Duodenal mucosa (tissue), 2 donors: ENCODE results near the gene YBEY.

Source experiments
- H3K27ac ChIP-seq: one replicate; pipeline ENCODE4 v1.7.0; 2013; ENCODE audit warnings: low read depth, low read length
- H3K27me3 ChIP-seq, 2 donors: one replicate each; pipeline ENCODE4 v1.7.0; 2013; ENCODE audit warnings: low read length in 2 of 2, control low read depth in 1 of 2; ENCODE audit not compliant: insufficient read depth in 2 of 2, control insufficient read depth in 1 of 2
- H3K36me3 ChIP-seq, 2 donors: one replicate each; pipeline ENCODE4 v1.7.0; 2013; ENCODE audit warnings: low read length in 2 of 2, control low read depth in 1 of 2; ENCODE audit not compliant: insufficient read depth in 2 of 2, control insufficient read depth in 1 of 2
- H3K4me1 ChIP-seq, 2 donors: one replicate each; pipeline ENCODE4 v1.7.0; 2013; ENCODE audit warnings: low read length in 2 of 2, control low read depth in 1 of 2; ENCODE audit not compliant: insufficient read depth in 2 of 2, control insufficient read depth in 1 of 2
- H3K4me3 ChIP-seq, 2 donors: one replicate each; pipeline ENCODE4 v1.7.0; 2013; ENCODE audit warnings: low read length in 2 of 2, low read depth in 1 of 2
- H3K9ac ChIP-seq, 2 donors: one replicate each; pipeline ENCODE4 v1.7.0; 2013; ENCODE audit warnings: low read length in 2 of 2, low read depth in 1 of 2
- H3K9me3 ChIP-seq, 2 donors: one replicate each; pipeline ENCODE4 v1.7.0; 2013; ENCODE audit warnings: low read length in 2 of 2, control low read depth in 1 of 2; ENCODE audit not compliant: control insufficient read depth in 1 of 2

The YBEY gene

DNA sequence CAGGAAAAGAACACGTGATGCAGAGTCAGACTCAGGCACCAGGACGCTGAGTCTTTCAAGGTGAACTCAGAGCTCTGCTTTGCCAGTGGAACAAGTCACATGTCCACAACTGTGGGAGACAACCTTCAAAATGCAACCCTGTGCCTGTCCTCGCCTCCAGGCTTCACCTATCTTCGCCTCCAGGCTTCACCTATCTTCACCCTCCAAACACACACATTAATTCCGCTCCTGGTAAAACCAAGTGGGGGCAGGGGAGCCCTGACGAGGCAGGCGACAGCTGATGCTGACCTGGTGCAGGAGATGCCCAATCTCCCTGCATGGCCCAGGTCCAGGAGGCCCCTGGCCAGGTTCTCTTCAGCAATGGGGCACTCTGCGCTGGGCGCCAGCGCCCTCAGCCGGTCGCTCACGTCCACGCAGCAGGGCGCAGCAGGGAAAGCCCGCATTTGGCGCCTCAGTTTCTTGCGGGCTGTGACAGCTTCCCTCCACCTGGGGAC lies 29.6 kb upstream of the YBEY start:
- no peak overlapping the region for H3K4me3 ChIP-seq

DNA sequence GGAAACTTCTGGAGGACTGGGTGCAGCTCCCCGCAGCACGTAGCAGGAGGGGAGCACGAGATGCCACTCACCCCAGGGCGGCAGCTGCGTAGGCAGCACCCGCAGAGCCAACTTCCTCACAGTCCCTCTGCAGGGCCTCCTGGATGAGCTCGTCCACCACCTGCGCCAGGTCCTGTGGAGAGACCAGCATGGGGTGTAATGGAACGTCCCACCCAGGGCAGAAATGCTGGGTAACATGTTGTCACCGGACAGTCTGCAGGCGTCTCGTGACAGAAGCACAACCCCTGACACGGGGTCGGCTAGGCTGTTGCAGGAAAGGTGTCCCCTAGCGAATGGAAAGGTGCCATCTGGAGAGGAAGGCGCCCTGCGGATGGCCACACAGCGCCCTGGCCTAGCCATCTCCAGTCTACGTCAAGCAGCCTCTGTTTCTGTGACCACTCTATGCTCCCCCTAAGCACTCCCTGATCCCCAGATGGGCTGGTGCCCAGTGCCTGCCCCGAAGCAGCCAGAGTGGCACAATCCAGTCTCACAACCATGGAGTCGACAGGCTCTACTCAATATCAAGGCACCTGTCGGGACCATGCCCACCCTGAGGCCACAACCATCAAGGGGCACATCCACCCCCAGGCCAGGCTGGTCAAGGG lies 22.0 kb upstream of the YBEY start:
- H3K9me3 ChIP-seq: no peaks in the 10 kb centered on the region
- H3K27me3 ChIP-seq: no peaks in the 10 kb centered on the region
- no peak overlapping the region for H3K27ac ChIP-seq
- H3K4me3 ChIP-seq: no peak overlapping the region
- H3K36me3 ChIP-seq: peaks cover 27 to 75% of the 10 kb centered on the region in 2 donors
- H3K4me1 ChIP-seq: no peaks in the 10 kb centered on the region
- no peak overlapping the region for H3K9ac ChIP-seq

More for the DNA sequence above, 29.6 kb upstream of the YBEY start:
- H3K4me1 ChIP-seq: no peaks in the 10 kb centered on the region
- no peak overlapping the region for H3K27ac ChIP-seq
- peaks cover 49 to 81% of the 10 kb centered on the region in 2 donors for H3K36me3 ChIP-seq
- no peaks in the 10 kb centered on the region for H3K27me3 ChIP-seq
- H3K9me3 ChIP-seq: no peaks in the 10 kb centered on the region
- H3K9ac ChIP-seq: no peak overlapping the region

DNA sequence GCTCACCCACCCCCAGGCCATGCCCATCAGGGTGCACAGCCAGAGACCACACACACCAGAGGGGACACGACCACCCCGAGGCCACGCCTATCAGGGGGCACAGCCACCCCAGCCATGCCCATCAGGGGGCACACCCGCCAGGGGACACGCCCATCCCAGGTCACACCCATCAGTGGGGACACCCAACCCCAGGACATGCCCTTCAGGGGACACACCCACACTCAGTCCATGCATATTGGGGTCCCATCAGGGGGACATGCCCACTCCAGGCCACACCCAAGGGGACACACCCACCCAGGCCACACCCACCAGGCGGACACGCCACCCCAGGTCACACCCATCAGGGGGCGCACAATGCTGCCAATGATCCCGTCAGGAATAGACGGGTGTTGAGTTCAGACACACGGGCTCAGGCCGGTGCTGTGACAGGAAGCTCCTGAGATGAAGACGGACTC lies 21.4 kb upstream of the YBEY start:
- Histone ChIP-seq H3K27ac (no peak overlapping the region), H3K4me3 (no peak overlapping the region), H3K9me3 (no peaks in the 10 kb centered on the region), H3K36me3 (peaks cover 32 to 80% of the 10 kb centered on the region in 2 donors), H3K9ac (no peak overlapping the region), H3K27me3 (no peaks in the 10 kb centered on the region), H3K4me1 (no peaks in the 10 kb centered on the region)

DNA sequence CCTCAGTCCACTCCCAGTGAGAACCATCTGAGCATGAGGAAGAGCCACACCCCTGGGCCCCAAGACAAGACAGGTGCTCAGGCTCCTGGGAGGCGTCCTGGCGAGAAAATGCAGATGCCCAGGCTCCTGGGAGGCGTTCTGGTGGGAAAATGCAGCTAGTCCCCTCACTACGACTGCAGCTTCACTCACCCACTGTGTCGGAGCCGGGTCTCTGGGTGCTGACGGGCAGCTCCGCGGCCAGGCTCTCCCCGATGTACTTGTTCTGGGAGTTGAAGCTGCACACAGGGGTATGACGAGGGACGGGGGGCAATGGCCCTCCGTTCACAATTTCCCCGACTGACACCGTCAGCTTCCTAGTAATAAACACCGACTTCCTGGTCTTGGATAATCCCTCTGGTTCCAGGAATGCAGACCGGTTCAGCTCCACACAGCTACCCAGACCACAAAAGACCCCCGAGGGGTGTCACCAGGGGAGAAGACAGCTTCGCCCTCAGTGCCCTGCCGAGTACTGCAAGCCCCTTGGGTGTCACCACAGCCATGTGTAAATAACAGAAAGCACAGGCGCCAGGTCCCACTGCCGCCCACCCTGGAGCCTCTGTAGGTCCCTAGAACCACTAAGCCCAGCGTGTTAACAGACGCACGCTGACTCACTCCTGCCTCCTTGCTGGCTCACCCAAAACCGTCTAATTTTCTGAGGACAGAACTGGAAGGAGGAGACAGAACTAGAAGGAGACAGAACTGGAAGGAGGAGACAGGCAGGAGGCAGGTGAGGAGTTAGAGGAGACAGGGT lies 20.2 kb upstream of the YBEY start:
- H3K27me3 ChIP-seq: no peaks in the 10 kb centered on the region
- peaks cover 35 to 79% of the 10 kb centered on the region in 2 donors for H3K36me3 ChIP-seq
- H3K4me3 ChIP-seq: no peak overlapping the region
- no peak overlapping the region for H3K27ac ChIP-seq
- no peaks in the 10 kb centered on the region for H3K4me1 ChIP-seq
- H3K9ac ChIP-seq: no peak overlapping the region
- H3K9me3 ChIP-seq: no peaks in the 10 kb centered on the region

DNA sequence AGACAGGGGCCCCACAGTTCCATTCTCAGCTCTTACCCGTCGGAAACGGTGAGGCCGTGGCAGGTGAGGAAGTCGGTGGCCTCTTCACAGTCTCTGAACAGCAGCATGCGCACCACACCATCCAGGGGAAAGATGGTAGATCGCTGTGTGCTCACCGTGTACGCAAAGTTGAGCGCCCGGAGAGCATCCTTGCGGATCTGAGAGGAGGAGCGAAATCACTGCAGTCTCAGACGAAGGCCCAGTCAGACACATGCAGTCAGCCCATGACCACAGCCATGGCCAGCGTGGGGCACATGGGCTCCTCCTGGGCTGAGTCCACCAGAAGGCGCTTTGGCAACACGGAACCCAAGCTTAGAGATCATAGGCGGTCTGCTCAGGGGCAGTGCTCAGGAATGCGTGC lies 19.2 kb upstream of the YBEY start:
- Histone ChIP-seq H3K27me3 (no peaks in the 10 kb centered on the region), H3K36me3 (peaks cover 32 to 81% of the 10 kb centered on the region in 2 donors), H3K4me3 (no peak overlapping the region), H3K4me1 (no peaks in the 10 kb centered on the region), H3K9me3 (no peaks in the 10 kb centered on the region), H3K9ac (no peak overlapping the region), H3K27ac (no peak overlapping the region)

DNA sequence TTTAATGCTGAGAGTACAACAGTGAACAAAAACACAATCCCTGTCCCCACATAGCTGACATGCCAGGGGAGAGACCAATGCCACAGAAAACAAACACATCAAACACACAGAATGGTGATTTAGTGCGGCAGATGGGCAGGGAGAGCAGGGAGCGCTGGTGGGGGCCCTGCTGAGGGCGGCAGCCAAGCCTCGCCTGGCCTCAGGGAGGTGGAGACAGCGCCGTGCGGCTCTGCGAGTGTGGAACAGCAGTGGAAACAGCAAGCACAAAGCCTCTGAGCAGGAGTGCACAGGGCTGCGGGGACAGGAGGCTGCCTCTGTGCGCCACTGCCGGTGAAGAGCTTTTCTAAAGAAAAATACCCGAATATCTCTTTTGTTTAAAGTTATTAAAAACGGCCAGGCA lies 17.8 kb upstream of the YBEY start:
- H3K4me3 ChIP-seq: no peak overlapping the region
- H3K9ac ChIP-seq: no peak overlapping the region
- no peaks in the 10 kb centered on the region for H3K9me3 ChIP-seq
- H3K4me1 ChIP-seq: no peaks in the 10 kb centered on the region
- H3K27me3 ChIP-seq: no peaks in the 10 kb centered on the region
- H3K27ac ChIP-seq: no peak overlapping the region
- H3K36me3 ChIP-seq: peaks cover 40 to 91% of the 10 kb centered on the region in 2 donors

DNA sequence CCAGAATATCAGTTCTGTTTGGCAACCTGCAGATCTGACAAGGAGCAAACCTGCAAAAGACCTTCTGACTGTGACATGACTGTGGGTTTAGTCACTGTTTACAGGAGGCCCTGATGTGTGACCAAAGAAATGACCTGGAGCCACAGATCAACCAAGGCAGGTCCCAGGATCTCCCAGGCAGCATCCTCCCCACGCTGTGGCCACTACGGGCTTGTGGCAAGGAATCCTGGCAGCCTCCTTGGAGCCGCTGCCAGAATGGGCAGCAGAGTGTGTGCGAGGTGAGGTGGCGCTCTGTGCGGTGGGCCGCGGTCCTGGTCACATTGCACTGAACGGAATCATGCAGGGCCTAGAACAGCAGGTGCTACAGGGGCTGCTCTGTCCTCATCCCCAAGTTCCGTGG lies 16.7 kb upstream of the YBEY start:
- peaks cover 43 to 94% of the 10 kb centered on the region in 2 donors for H3K36me3 ChIP-seq

DNA sequence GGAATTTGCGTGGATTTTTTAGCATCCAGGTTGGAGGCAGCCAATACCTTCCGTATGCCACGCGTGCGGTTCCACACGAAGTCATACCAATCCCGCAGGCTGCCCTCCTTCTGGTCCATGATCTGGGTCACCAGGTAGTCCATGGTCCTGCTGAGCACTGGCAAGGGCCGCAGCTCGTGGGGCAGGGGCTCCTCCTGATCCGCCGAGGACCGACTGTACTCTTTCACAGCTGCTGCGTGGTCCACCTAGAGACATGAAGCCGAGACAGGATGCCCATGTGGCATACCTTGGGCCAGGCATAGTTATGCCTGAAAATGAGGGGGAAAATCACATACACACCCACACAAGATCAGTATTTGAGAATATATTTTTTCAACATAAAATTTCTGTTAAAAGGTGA lies 12.8 kb upstream of the YBEY start:
- peaks cover 45 to 91% of the 10 kb centered on the region in 2 donors for H3K36me3 ChIP-seq
- H3K9me3 ChIP-seq: no peaks in the 10 kb centered on the region
- no peaks in the 10 kb centered on the region for H3K4me1 ChIP-seq
- H3K4me3 ChIP-seq: no peak overlapping the region
- H3K27me3 ChIP-seq: no peaks in the 10 kb centered on the region
- no peak overlapping the region for H3K27ac ChIP-seq
- no peak overlapping the region for H3K9ac ChIP-seq

More for the DNA sequence above, 16.7 kb upstream of the YBEY start:
- no peaks in the 10 kb centered on the region for H3K27me3 ChIP-seq
- H3K9me3 ChIP-seq: no peaks in the 10 kb centered on the region
- H3K4me1 ChIP-seq: no peaks in the 10 kb centered on the region
- H3K9ac ChIP-seq: no peak overlapping the region
- no peak overlapping the region for H3K4me3 ChIP-seq
- H3K27ac ChIP-seq: no peak overlapping the region

DNA sequence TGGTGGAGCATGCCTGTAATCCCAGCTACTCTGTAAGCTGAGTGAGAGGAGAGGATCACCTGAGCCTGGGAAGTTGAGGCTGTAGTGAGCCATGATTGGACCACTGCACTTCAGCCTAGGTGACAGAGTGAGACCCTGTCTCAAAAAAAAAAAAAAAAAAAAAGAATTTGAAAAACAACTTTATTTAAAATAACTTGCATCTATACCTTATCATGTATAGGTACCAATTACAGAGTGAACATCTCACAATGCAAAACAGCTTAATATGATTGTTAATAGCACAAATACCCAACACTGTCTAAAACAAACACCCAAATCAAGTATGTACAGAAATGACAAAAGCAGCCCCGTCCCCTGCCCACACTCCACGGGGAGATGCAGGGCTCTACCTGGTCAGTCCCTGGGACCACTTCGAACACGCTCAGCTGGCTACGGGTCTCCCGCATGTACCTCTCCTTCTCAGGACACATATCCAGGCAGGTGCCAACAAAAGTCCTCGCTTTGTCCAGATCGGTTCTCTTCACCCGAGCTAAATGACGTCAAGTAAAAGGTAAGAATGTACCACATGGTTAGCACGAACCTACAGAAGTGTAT lies 11.2 kb upstream of the YBEY start:
- Histone ChIP-seq H3K36me3 (peaks cover 48 to 89% of the 10 kb centered on the region in 2 donors), H3K4me3 (no peak overlapping the region), H3K27me3 (no peaks in the 10 kb centered on the region), H3K9ac (no peak overlapping the region), H3K27ac (no peak overlapping the region), H3K9me3 (no peaks in the 10 kb centered on the region), H3K4me1 (no peaks in the 10 kb centered on the region)

DNA sequence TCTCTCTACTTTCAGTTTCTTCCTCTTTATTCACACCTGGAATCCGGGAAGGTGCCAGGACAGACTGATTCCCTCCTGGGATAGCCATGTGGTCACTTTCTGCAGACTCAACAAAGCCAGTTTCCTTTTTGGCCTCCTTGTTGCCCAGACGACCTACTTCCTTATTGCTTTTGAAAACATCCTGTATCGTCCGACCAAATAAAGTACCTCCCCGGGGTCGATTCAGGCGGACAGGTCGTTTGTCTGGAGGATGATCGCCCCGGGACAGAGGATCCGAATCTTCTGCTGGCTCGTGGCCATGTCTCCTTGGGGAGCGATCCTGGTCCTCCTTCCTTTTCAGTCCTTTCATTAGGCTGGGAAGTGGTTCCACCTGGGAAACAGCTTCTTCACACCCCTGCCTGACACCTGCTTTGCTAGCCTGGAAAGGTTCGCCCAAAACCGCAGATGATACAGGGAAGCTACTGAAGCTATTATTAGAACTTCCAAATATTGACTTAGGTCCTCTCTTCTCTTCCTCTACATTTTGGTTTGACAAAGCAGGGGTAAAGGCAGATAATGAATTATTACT lies 2.0 kb upstream of the YBEY start:
- Histone ChIP-seq H3K9ac (peak overlapping the region in 1 of 2 donors; percentile 14), H3K4me1 (peaks cover 23 to 42% of the 10 kb centered on the region in 2 donors), H3K4me3 (peak overlapping the region; percentile 49 to 84), H3K9me3 (no peaks in the 10 kb centered on the region), H3K27me3 (no peaks in the 10 kb centered on the region), H3K36me3 (peaks cover 16 to 28% of the 10 kb centered on the region in 2 donors), H3K27ac (no peak overlapping the region)
